ENCODE results near the gene TMEM132D.

Gene TMEM132D

DNA sequence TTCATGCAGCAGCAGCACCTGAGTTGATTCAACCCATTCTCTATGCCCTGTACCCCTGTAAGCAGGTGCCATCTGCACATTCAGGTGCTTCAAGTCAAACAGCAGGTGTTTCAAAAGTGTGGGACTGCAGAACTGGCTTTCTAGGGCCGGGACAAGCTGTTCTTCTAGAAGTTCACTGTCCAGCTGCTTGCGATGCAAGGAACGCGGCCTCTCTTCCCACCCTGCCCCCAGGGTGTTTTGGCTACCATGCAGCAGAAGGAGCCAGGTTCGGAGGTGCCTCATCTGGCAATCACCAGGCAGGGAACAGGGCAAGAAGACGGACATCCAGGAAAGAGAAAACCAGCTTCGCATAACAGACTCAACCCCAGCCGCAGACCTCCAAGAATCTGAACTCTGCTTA, 35.2 kb downstream of the TMEM132D start:
- in situ Hi-C loops (cut with HindIII; ENCODE audit: low pct_unique_long_range_greater_than_20kb, low sequenced_read_pairs): no loop called here
- DNase-seq (ENCODE audit: low read depth in 1 of 2, low spot score in 1 of 2): no peak
- no peak for TF ChIP-seq JUND (IDR thresholded peaks at IDR 0.05; ENCODE audit: low read depth)

GRCh38 chr12:129863938-129864337, 39.9 kb downstream of the TMEM132D start:
- in situ Hi-C loops (cut with HindIII; ENCODE audit: low pct_unique_long_range_greater_than_20kb, low sequenced_read_pairs): no loop called here
- no peak for DNase-seq (ENCODE audit: low read depth in 1 of 2, low spot score in 1 of 2)
- TF ChIP-seq JUND (IDR thresholded peaks at IDR 0.05; ENCODE audit: low read depth): no peak

DNA sequence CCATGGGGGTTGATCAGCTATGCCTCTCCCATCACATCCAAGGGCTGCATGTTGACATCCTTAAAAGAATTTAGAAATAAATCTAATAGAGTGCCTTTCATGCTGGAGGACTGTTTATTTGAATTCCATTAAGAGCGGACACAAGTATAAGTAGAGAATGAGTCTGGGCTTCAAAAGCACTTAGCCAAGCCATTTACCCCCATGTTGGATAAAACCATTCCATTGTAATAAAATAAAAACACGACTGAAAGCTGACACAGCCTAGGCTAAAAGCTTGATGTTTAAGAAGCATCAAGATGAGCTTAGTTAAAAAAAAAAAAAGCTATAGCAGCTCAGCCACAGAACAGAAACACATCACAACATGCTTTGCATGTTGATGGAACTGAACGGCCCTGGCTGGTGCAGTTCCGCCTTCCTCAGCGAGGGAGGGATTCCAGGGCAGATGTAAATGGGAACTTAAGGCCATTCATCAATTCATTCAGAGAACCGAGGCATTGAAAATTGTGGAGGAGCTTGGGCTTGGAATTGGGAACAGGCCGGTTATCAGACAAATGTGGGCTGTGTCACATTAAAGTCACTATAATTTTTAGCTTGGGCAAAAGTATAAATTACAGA, 41.2 kb downstream of the TMEM132D start:
- no peak for TF ChIP-seq JUND (IDR thresholded peaks at IDR 0.05; ENCODE audit: low read depth)
- in situ Hi-C loops (cut with HindIII; ENCODE audit: low pct_unique_long_range_greater_than_20kb, low sequenced_read_pairs): no loop called here
- no peak for DNase-seq (ENCODE audit: low read depth in 1 of 2, low spot score in 1 of 2)

DNA sequence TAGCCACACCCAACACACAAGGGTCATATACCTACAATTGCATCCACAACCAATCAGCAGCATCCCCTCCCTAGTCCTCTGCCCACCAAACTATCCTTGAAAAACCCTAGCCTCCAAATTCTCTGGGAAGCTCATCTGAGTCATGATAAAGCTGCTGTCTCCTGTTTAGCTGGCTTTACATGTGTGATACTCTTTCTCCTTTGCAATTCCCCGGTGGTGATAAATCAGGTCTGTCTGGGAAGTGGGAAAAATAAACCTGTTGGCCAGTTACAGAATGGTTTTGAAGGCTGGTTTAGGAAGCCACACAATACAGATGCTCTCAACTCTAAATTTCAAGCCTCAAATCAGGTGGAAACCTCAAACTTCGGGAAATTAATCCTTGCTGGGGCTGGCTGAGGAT, 41.9 kb downstream of the TMEM132D start:
- no peak for TF ChIP-seq JUND (IDR thresholded peaks at IDR 0.05; ENCODE audit: low read depth)
- no peak for DNase-seq (ENCODE audit: low read depth in 1 of 2, low spot score in 1 of 2)
- in situ Hi-C loops (cut with HindIII; ENCODE audit: low pct_unique_long_range_greater_than_20kb, low sequenced_read_pairs): no loop called here

DNA sequence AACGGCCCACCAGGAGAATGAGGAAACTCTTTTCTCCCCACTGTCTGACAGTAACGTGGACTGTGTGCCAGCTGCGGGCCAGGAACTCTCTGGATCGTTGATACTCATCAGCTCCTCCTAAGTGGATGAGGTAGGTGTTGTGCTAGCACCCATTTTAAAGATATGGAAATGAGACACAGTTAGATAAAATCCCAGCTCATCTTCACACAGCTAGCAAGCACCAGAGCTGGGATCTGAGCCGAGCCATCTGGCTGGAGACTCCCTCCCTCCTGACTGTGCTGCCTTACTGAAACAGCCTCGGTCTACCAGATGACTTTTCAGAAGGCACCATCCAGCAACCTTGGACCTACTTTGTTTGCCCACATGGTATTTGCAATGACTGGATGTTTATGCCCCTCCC, 49.2 kb downstream of the TMEM132D start:
- DNase-seq (ENCODE audit: low read depth in 1 of 2, low spot score in 1 of 2): no peak
- in situ Hi-C loops (cut with HindIII; ENCODE audit: low pct_unique_long_range_greater_than_20kb, low sequenced_read_pairs): no loop called here
- no peak for TF ChIP-seq JUND (IDR thresholded peaks at IDR 0.05; ENCODE audit: low read depth)

DNA sequence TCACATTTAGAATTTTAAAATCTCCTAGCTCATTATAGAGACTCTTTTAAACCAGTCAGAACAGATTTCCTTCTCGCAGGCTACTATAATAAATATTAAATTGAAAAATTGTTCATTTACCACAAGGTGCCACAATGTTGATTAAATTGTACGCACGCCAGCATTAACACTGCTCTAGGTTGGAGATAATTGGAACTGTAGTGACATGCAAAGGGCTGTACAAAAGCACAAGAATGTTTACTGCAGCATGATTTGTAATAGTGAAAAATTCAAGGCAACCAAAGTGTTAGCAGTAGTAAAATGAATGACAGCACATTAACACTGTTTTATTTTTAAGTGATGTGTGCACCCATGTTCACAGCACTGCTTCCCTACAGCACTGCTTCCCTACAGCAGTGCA, 52.5 kb downstream of the TMEM132D start:
- no peak for DNase-seq (ENCODE audit: low read depth in 1 of 2, low spot score in 1 of 2)
- in situ Hi-C loops (cut with HindIII; ENCODE audit: low pct_unique_long_range_greater_than_20kb, low sequenced_read_pairs): no loop called here
- no peak for TF ChIP-seq JUND (IDR thresholded peaks at IDR 0.05; ENCODE audit: low read depth)

GRCh38 chr12:129848876-129849275, 54.9 kb downstream of the TMEM132D start:
- TF ChIP-seq JUND (IDR thresholded peaks at IDR 0.05; ENCODE audit: low read depth): no peak
- no peak for DNase-seq (ENCODE audit: low read depth in 1 of 2, low spot score in 1 of 2)
- in situ Hi-C loops (cut with HindIII; ENCODE audit: low pct_unique_long_range_greater_than_20kb, low sequenced_read_pairs): no loop called here

DNA sequence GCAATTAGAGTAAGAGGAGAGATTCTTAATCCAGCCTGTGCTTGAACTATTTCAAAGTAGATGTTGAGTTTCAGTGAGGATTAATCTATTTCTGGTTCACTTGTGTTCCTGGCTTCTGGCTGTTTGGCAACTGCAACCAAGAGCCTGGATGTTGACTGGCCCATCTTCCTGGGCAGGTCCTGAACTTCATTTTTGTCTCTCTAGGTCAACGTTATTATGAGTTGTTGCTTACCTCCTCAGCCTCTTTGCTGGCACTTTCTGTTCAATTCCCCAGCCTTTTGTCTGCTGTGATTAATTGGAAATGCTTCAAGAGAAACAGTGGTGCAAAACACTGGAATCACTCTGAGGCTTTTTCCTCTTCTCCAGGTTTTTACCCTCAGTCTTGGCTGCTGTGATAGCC, 56.8 kb downstream of the TMEM132D start:
- in situ Hi-C loops (cut with HindIII; ENCODE audit: low pct_unique_long_range_greater_than_20kb, low sequenced_read_pairs): no loop called here
- no peak for TF ChIP-seq JUND (IDR thresholded peaks at IDR 0.05; ENCODE audit: low read depth)
- no peak for DNase-seq (ENCODE audit: low read depth in 1 of 2, low spot score in 1 of 2)

- in situ Hi-C loops (cut with HindIII; ENCODE audit: low pct_unique_long_range_greater_than_20kb, low sequenced_read_pairs): no loop called here
- no peak for DNase-seq (ENCODE audit: low read depth in 1 of 2, low spot score in 1 of 2)
- no peak for TF ChIP-seq JUND (IDR thresholded peaks at IDR 0.05; ENCODE audit: low read depth)
Observed at GRCh38 chr12:129844662-129845220, 59.1 kb downstream of the TMEM132D start.

- in situ Hi-C loops (cut with HindIII; ENCODE audit: low pct_unique_long_range_greater_than_20kb, low sequenced_read_pairs): no loop called here
Observed at GRCh38 chr12:129841251-129841650, 62.6 kb downstream of the TMEM132D start.

DNA sequence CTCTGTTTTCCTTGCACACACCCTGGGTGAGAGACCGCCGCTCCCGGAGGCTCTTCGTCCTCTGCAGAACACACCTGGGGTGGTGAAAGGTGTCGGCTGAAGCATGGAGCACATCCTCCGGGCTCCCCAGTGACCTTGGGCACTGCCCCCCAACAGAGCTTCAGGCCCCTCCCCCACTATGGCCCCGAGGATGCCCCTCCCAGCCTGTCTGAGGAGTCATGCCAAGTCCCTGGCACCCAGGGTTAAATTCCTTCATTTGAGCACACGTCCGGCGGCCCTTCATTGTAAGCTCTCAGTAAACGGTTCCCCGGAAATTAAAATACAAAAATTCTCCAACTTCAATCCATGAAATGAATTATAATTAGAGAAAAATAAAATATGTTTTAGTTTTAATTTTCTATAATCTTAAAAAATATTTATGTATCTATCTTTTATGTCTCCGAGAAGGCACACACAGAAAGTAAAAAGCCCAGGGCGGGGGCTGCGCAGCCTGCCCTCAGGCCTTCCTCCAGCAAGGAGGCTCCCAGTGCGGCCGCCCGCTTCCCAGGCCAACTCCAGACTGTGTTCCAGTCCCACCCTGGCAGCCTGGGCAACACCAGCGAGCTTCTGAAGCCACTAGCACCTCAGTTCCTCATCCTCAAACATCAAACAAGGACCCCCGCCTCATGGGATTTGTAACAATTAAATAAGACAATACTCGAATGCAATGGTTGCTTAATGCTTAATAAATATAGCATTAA, 63.5 kb downstream of the TMEM132D start:
- no peak for DNase-seq (ENCODE audit: low read depth in 1 of 2, low spot score in 1 of 2)
- in situ Hi-C loops (cut with HindIII; ENCODE audit: low pct_unique_long_range_greater_than_20kb, low sequenced_read_pairs): no loop called here
- no peak for TF ChIP-seq JUND (IDR thresholded peaks at IDR 0.05; ENCODE audit: low read depth)

More at GRCh38 chr12:129841251-129841650, 62.6 kb downstream of the TMEM132D start:
- DNase-seq (ENCODE audit: low read depth in 1 of 2, low spot score in 1 of 2): no peak
- TF ChIP-seq JUND (IDR thresholded peaks at IDR 0.05; ENCODE audit: low read depth): no peak

DNA sequence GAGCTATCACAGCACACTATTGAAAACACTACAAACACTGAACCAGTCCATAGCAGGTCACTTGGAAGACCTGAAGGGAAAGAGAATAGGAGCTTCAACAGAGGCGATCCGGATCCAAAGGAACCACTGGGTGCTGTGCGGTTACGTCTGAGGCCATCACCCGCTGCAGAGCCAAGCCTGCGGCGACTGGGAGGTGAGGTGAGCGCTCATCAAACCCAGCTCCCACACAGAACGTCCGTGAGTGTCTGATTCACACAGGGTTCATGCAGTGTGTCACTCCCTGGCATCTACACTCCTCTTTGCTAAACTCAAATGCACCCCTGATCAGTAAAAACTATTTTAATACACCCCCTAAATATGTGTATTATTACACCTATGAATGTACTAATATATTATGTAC, 64.1 kb downstream of the TMEM132D start:
- in situ Hi-C loops (cut with HindIII; ENCODE audit: low pct_unique_long_range_greater_than_20kb, low sequenced_read_pairs): no loop called here
- no peak for TF ChIP-seq JUND (IDR thresholded peaks at IDR 0.05; ENCODE audit: low read depth)
- no peak for DNase-seq (ENCODE audit: low read depth in 1 of 2, low spot score in 1 of 2)

DNA sequence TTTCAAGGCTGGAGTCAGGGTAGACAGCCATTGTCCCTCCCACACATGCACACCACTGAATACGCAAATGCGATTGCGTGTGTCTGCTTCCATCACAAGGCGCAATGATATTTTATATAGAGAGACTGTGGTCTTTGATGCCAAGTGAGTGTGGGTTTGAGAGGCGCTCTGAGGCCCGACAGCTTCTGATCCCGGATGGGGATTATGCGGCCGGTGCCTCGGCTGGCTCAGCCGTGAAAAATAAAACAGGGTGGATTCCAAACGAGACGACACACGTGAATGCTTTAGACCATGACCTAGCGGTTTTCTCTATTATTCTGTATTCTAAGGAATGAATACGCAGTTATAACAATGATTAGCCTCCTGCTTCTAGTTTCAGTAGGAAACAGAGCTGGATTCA, 72.5 kb downstream of the TMEM132D start:
- in situ Hi-C loops (cut with HindIII; ENCODE audit: low pct_unique_long_range_greater_than_20kb, low sequenced_read_pairs): no loop called here
- no peak for DNase-seq (ENCODE audit: low read depth in 1 of 2, low spot score in 1 of 2)
- TF ChIP-seq JUND (IDR thresholded peaks at IDR 0.05; ENCODE audit: low read depth): no peak

Data from T47D (cell line).